HCT116 (cell line): ENCODE results near the gene RIN3. TPM values are rescaled to one million over a fixed set of nuclear protein-coding genes. Genes with fewer than 3 reads are reported as not detected.

Experiments used
- ATAC-seq: fragments of 200-7000 bp; cut with Tn5 transposase; 2 replicates; pipeline ENCODE4 v1.9.1; 2020; ENCODE audit warnings: mild to moderate bottlenecking, moderate library complexity
- BruUV-seq: library from RNA; stranded (reverse); fragments of 400-500 nt; replicated peaks from 2 replicates; lab custom pipeline; 2021; lab: Mats Ljungman, UMichigan
- CTCF ChIA-PET: fragments of 300-600 bp; sonication (Branson Sonifier 250); formaldehyde crosslinking; loops from one replicate; lab custom pipeline; 2021; ENCODE audit warnings: antibody characterized with exemption; lab: Charles Lee
- POLR2A ChIA-PET: fragments of 300-600, 350-600 bp; sonication (Branson Sonifier 250); formaldehyde crosslinking; loops from one replicate; lab custom pipeline; 2021; ENCODE audit warnings: antibody characterized with exemption; lab: Charles Lee
- RAD21 ChIA-PET, 2 experiments: fragments of 300-600 bp; sonication (Branson Sonifier 250); formaldehyde crosslinking; loops; one replicate each; lab custom pipeline; 2023; ENCODE audit warnings: low total read pairs in 2 of 2; ENCODE audit not compliant: uncharacterized antibody in 2 of 2, unreplicated experiment in 2 of 2, low non-redundant PET in 1 of 2; lab: Charles Lee
- DNase-seq: peaks from one replicate; pipeline ENCODE4 v3.0.0-alpha.2; 2010; ENCODE audit warnings: low read depth, low spot score
- H2AFZ ChIP-seq: fragments of 200-600 bp; shearing (Covaris generic), sonication (generic); 2 replicates; pipeline ENCODE4 v1.6.1; 2017; ENCODE audit warnings: low read depth, mixed run types, mixed read lengths, antibody characterized with exemption, low read length; ENCODE audit not compliant: poor library complexity, severe bottlenecking
- H3K27ac ChIP-seq: 2 replicates; pipeline ENCODE4 v1.5.1; 2012; ENCODE audit warnings: low read depth, low read length
- H3K27me3 ChIP-seq: fragments of 200-600 bp; sonication (generic); 2 replicates; pipeline ENCODE4 v1.6.1; 2016; ENCODE audit warnings: mixed run types, low read length, mixed read lengths; ENCODE audit not compliant: insufficient read depth
- H3K36me3 ChIP-seq, 2 experiments: fragments of 200-500 bp in 1 of 2; fragments of 200-600 bp in 1 of 2; sonication (Bioruptor generic) in 1 of 2; sonication (generic) in 1 of 2; 2 replicates each; pipeline versions ENCODE4 v1.5.1 to v1.6.1; 2014 to 2016; ENCODE audit warnings: low read length in 2 of 2, inconsistent platforms in 1 of 2, mixed read lengths in 1 of 2, mixed run types in 1 of 2; ENCODE audit not compliant: insufficient read depth in 2 of 2, control insufficient read depth in 1 of 2
- H3K4me1 ChIP-seq, 2 experiments: fragments of 200-600 bp in 1 of 2; sonication (generic) in 1 of 2; 2 replicates each; pipeline versions ENCODE4 v1.5.1 to v1.6.1; 2012 to 2017; ENCODE audit warnings: low read length in 2 of 2, inconsistent platforms in 1 of 2, mild to moderate bottlenecking in 1 of 2, mixed read lengths in 1 of 2, mixed run types in 1 of 2, moderate library complexity in 1 of 2; ENCODE audit not compliant: insufficient read depth in 2 of 2, control insufficient read depth in 1 of 2
- H3K4me2 ChIP-seq: fragments of 200-600 bp; sonication (generic); 2 replicates; pipeline ENCODE4 v1.6.1; 2017; ENCODE audit warnings: mixed run types, low read length, mixed read lengths
- H3K4me3 ChIP-seq, 2 experiments: fragments of 200-600 bp in 1 of 2; sonication (generic) in 1 of 2; replicated peaks in 1 of 2; 2 replicates each; pipeline ENCODE4 v1.5.1; 2011 to 2016; ENCODE audit warnings: low read length in 2 of 2, control low read depth in 1 of 2, low read depth in 1 of 2, mild to moderate bottlenecking in 1 of 2, mixed read lengths in 1 of 2, mixed run types in 1 of 2
- H3K79me2 ChIP-seq: fragments of 200-600 bp; sonication (generic); 2 replicates; pipeline ENCODE4 v1.6.1; 2017; ENCODE audit warnings: mild to moderate bottlenecking, mixed run types, low read length, moderate library complexity, mixed read lengths; ENCODE audit not compliant: insufficient read depth
- H3K9ac ChIP-seq: fragments of 200-600 bp; sonication (generic); 2 replicates; pipeline ENCODE4 v1.6.1; 2016; ENCODE audit warnings: low read length, mixed read lengths
- H3K9me2 ChIP-seq: fragments of 200-600 bp; sonication (generic), shearing (Covaris generic); 2 replicates; pipeline ENCODE4 v1.6.1; 2017; ENCODE audit warnings: mixed run types, mild to moderate bottlenecking, moderate library complexity; ENCODE audit not compliant: insufficient read depth
- H3K9me3 ChIP-seq, 2 experiments: fragments of 200-500 bp in 1 of 2; fragments of 200-600 bp in 1 of 2; sonication (Bioruptor generic) in 1 of 2; sonication (generic) in 1 of 2; 2 replicates each; pipeline ENCODE4 v1.6.1; 2014 to 2017; ENCODE audit warnings: low read length in 2 of 2, mixed read lengths in 2 of 2, inconsistent platforms in 1 of 2, low read depth in 1 of 2, mild to moderate bottlenecking in 1 of 2, mixed run types in 1 of 2, moderate library complexity in 1 of 2; ENCODE audit not compliant: control insufficient read depth in 1 of 2, insufficient read depth in 1 of 2
- H4K20me1 ChIP-seq: fragments of 200-600 bp; sonication (generic), shearing (Covaris generic); 2 replicates; pipeline ENCODE4 v1.6.1; 2017; ENCODE audit warnings: mixed run types, mild to moderate bottlenecking, moderate library complexity; ENCODE audit not compliant: insufficient read depth
- CEBPB ChIP-seq: IDR thresholded peaks from 2 replicates; pipeline ENCODE4 v1.6.1; 2012; ENCODE audit warnings: low read depth
- ELF1 ChIP-seq: IDR thresholded peaks from 2 replicates; pipeline ENCODE4 v1.6.1; 2012; ENCODE audit warnings: low read depth, borderline replicate concordance
- EZH2 ChIP-seq: fragments of 200-600 bp; sonication (generic); IDR thresholded peaks from 2 replicates; pipeline ENCODE4 v1.6.1; 2017; ENCODE audit warnings: antibody characterized with exemption, mixed run types
- EZH2phosphoT487 ChIP-seq: fragments of 200-600 bp; IDR thresholded peaks from 2 replicates; pipeline ENCODE4 v1.6.1; 2018; ENCODE audit warnings: antibody characterized with exemption, borderline replicate concordance
- FOSL1 ChIP-seq: IDR thresholded peaks from 2 replicates; pipeline ENCODE4 v1.6.1; 2012; ENCODE audit warnings: low read depth
- JUND ChIP-seq: IDR thresholded peaks from 2 replicates; pipeline ENCODE4 v1.6.1; 2012
- POLR2A ChIP-seq: IDR thresholded peaks from 2 replicates; pipeline ENCODE4 v1.7.0; 2011; ENCODE audit warnings: borderline replicate concordance; ENCODE audit not compliant: insufficient read depth, insufficient read length; ENCODE audit errors: extremely low read depth
- POLR2AphosphoS5 ChIP-seq: IDR thresholded peaks from 2 replicates; pipeline ENCODE4 v1.6.1; 2011; ENCODE audit warnings: mild to moderate bottlenecking, low read depth, low read length, moderate library complexity
- RAD21 ChIP-seq: IDR thresholded peaks from 2 replicates; pipeline ENCODE4 v1.6.1; 2012; ENCODE audit warnings: low read depth, mild to moderate bottlenecking
- SIN3A ChIP-seq: IDR thresholded peaks from 2 replicates; pipeline ENCODE4 v1.6.1; 2012; ENCODE audit warnings: low read depth
- SP1 ChIP-seq: IDR thresholded peaks from 2 replicates; pipeline ENCODE4 v1.6.1; 2012; ENCODE audit warnings: low read depth
- SRF ChIP-seq: IDR thresholded peaks from 2 replicates; pipeline ENCODE4 v1.6.1; 2012; ENCODE audit warnings: low read depth
- TCF7L2 ChIP-seq: IDR thresholded peaks from 2 replicates; pipeline ENCODE4 v1.7.0; 2011; ENCODE audit warnings: borderline replicate concordance, inconsistent platforms; ENCODE audit not compliant: insufficient read depth, insufficient read length; ENCODE audit errors: extremely low read depth
- YY1 ChIP-seq: IDR thresholded peaks from 2 replicates; pipeline ENCODE4 v1.6.1; 2011; ENCODE audit warnings: low read length, low read depth, moderate library complexity, mild to moderate bottlenecking; ENCODE audit not compliant: insufficient replicate concordance; ENCODE audit errors: extremely low read depth
- ZFX ChIP-seq: fragments of 450-650 bp; IDR thresholded peaks from 2 replicates; pipeline ENCODE4 v1.6.1; 2017
- intact Hi-C: fragments of 100-400 bp; cut with micrococcal nuclease; formaldehyde crosslinking; loops from 2 replicates; pipeline ENCODE4 v1.10.0; 2022
- total RNA-seq: library from RNA; stranded (reverse); gene quantifications from one replicate; pipeline ENCODE4 v1.2.1, GENCODE V29; 2021; ENCODE audit not compliant: unreplicated experiment
- TF ChIP-seq, protein P1 (sequence below): IDR thresholded peaks from 2 replicates; pipeline ENCODE4 v1.6.1; 2012
- TF ChIP-seq, protein P2 (sequence below): IDR thresholded peaks from 2 replicates; pipeline ENCODE4 v1.6.1; 2011; ENCODE audit warnings: mild to moderate bottlenecking, low read length, moderate library complexity; ENCODE audit not compliant: insufficient replicate concordance; ENCODE audit errors: extremely low read depth
- TF ChIP-seq, protein P3 (sequence below): IDR thresholded peaks from 2 replicates; pipeline ENCODE4 v1.6.1; 2012
- TF ChIP-seq, protein P4 (sequence below), 3 experiments: fragments of 200-600 bp in 1 of 3; sonication (generic) in 1 of 3; IDR thresholded peaks in 2 of 3; conservative IDR thresholded peaks in 1 of 3; 2 replicates each; pipeline ENCODE4 v1.5.1; 2012 to 2017; ENCODE audit warnings: low read depth in 2 of 3, low read length in 2 of 3, antibody characterized with exemption in 1 of 3, borderline replicate concordance in 1 of 3, control low read depth in 1 of 3, mild to moderate bottlenecking in 1 of 3, mixed read lengths in 1 of 3, mixed run types in 1 of 3, moderate library complexity in 1 of 3; ENCODE audit not compliant: insufficient read depth in 1 of 3
- TF ChIP-seq, protein P5 (sequence below): IDR thresholded peaks from 2 replicates; pipeline ENCODE4 v1.6.1; 2012; ENCODE audit warnings: low read depth

Gene RIN3
- total RNA-seq, 1 experiment from 2014 or later: 22.2 TPM

DNA sequence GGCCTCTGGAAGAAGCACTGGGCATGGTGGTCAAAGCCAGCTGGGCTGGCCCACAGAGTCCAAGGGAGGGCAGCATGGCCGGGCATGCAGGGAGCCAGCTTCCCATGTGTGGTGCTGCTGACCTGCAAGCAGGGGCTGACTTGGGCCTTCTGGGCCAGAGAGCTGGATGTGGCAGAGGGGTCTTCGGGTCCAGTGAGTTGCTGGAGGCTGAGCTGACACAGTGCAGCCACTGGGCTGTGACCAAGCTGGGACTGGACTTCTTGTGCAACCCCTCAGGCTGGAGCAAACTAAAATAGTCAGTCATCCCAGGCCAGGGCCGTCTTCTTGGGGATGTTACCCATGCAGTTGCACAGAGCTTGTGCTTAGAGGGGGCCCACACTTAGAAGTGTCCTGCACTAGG, 7.3 kb upstream of the RIN3 start:
- Histone ChIP-seq H3K4me3 (no peak overlapping the region), H4K20me1 (no peaks in the 10 kb centered on the region), H3K4me2 (no peak overlapping the region; the same call in 1 of the 2 replicates), H3K9me2 (no peaks in the 10 kb centered on the region), H3K27me3 (no peaks in the 10 kb centered on the region), H3K4me1 (peaks cover 48 to 74% of the 10 kb centered on the region in 2 experiments), H3K79me2 (no peaks in the 10 kb centered on the region), H2AFZ (no peak overlapping the region), H3K27ac (no peak overlapping the region; the same call in 1 of the 2 replicates), H3K36me3 (no peaks in the 10 kb centered on the region), H3K9ac (no peak overlapping the region), H3K9me3 (no peaks in the 10 kb centered on the region)
- ChIA-PET RAD21 (no interaction called here), CTCF (no interaction called here), POLR2A (no interaction called here)
- intact Hi-C loops: no loop called here
- BruUV-seq: no TSS peak
- TF ChIP-seq ZFX: no peak
- TF ChIP-seq YY1: no peak
- TF ChIP-seq SP1: no peak
- TF ChIP-seq, protein P1, sequence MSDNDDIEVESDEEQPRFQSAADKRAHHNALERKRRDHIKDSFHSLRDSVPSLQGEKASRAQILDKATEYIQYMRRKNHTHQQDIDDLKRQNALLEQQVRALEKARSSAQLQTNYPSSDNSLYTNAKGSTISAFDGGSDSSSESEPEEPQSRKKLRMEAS: no peak
- TF ChIP-seq, protein P2, sequence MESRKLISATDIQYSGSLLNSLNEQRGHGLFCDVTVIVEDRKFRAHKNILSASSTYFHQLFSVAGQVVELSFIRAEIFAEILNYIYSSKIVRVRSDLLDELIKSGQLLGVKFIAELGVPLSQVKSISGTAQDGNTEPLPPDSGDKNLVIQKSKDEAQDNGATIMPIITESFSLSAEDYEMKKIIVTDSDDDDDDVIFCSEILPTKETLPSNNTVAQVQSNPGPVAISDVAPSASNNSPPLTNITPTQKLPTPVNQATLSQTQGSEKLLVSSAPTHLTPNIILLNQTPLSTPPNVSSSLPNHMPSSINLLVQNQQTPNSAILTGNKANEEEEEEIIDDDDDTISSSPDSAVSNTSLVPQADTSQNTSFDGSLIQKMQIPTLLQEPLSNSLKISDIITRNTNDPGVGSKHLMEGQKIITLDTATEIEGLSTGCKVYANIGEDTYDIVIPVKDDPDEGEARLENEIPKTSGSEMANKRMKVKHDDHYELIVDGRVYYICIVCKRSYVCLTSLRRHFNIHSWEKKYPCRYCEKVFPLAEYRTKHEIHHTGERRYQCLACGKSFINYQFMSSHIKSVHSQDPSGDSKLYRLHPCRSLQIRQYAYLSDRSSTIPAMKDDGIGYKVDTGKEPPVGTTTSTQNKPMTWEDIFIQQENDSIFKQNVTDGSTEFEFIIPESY: no peak
- no peak for TF ChIP-seq SIN3A
- no peak for TF ChIP-seq POLR2A
- TF ChIP-seq JUND: no peak
- TF ChIP-seq FOSL1: no peak
- TF ChIP-seq, protein P3, sequence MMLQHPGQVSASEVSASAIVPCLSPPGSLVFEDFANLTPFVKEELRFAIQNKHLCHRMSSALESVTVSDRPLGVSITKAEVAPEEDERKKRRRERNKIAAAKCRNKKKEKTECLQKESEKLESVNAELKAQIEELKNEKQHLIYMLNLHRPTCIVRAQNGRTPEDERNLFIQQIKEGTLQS: no peak
- no peak for TF ChIP-seq POLR2AphosphoS5
- TF ChIP-seq EZH2phosphoT487: no peak
- TF ChIP-seq EZH2: no peak
- TF ChIP-seq CEBPB: no peak
- no peak for TF ChIP-seq SRF
- no peak for TF ChIP-seq ELF1
- no peak for TF ChIP-seq TCF7L2
- TF ChIP-seq, protein P4, sequence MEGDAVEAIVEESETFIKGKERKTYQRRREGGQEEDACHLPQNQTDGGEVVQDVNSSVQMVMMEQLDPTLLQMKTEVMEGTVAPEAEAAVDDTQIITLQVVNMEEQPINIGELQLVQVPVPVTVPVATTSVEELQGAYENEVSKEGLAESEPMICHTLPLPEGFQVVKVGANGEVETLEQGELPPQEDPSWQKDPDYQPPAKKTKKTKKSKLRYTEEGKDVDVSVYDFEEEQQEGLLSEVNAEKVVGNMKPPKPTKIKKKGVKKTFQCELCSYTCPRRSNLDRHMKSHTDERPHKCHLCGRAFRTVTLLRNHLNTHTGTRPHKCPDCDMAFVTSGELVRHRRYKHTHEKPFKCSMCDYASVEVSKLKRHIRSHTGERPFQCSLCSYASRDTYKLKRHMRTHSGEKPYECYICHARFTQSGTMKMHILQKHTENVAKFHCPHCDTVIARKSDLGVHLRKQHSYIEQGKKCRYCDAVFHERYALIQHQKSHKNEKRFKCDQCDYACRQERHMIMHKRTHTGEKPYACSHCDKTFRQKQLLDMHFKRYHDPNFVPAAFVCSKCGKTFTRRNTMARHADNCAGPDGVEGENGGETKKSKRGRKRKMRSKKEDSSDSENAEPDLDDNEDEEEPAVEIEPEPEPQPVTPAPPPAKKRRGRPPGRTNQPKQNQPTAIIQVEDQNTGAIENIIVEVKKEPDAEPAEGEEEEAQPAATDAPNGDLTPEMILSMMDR (IDR thresholded peaks at IDR 0.05 in 2 of 3, conservative IDR thresholded peaks at IDR 0.05 in 1 of 3; ENCODE audit: borderline replicate concordance in 1 of 3, insufficient read depth in 1 of 3, low read depth in 2 of 3, low read length in 2 of 3): no peak
- TF ChIP-seq, protein P5, sequence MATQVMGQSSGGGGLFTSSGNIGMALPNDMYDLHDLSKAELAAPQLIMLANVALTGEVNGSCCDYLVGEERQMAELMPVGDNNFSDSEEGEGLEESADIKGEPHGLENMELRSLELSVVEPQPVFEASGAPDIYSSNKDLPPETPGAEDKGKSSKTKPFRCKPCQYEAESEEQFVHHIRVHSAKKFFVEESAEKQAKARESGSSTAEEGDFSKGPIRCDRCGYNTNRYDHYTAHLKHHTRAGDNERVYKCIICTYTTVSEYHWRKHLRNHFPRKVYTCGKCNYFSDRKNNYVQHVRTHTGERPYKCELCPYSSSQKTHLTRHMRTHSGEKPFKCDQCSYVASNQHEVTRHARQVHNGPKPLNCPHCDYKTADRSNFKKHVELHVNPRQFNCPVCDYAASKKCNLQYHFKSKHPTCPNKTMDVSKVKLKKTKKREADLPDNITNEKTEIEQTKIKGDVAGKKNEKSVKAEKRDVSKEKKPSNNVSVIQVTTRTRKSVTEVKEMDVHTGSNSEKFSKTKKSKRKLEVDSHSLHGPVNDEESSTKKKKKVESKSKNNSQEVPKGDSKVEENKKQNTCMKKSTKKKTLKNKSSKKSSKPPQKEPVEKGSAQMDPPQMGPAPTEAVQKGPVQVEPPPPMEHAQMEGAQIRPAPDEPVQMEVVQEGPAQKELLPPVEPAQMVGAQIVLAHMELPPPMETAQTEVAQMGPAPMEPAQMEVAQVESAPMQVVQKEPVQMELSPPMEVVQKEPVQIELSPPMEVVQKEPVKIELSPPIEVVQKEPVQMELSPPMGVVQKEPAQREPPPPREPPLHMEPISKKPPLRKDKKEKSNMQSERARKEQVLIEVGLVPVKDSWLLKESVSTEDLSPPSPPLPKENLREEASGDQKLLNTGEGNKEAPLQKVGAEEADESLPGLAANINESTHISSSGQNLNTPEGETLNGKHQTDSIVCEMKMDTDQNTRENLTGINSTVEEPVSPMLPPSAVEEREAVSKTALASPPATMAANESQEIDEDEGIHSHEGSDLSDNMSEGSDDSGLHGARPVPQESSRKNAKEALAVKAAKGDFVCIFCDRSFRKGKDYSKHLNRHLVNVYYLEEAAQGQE: no peak
- TF ChIP-seq RAD21: no peak
- DNase-seq (no peak), ATAC-seq (no peak)
